A673 (cell line): ENCODE results near the gene C6orf58.

Experiments
- CTCF ChIP-seq: fragments of 300-800, 200-600 bp; sonication (generic); conservative IDR thresholded peaks from 2 replicates; pipeline ENCODE4 v1.5.1; 2017; ENCODE audit warnings: low read depth, mild to moderate bottlenecking, antibody characterized with exemption, low read length, moderate library complexity, mixed read lengths
- EZH2 ChIP-seq: fragments of 200-600 bp; sonication (generic); IDR thresholded peaks from 2 replicates; pipeline ENCODE4 v1.6.1; 2017; ENCODE audit warnings: borderline replicate concordance, low read depth, mild to moderate bottlenecking, mixed read lengths, antibody characterized with exemption, low read length; ENCODE audit not compliant: poor library complexity, severe bottlenecking

GRCh38 chr6:127570739-127571389, 6.1 kb upstream of the C6orf58 start:
- TF ChIP-seq CTCF = no peak
- TF ChIP-seq EZH2 = no peak
